A549 (cell line): ENCODE results near the gene RAB41.

Source experiments
- CTCF ChIP-seq: fragments of >200 bp; sonication (Bioruptor Twin); formaldehyde crosslinking; IDR thresholded peaks from 3 replicates; pipeline ENCODE4 v1.5.1; 2016
- JUN ChIP-seq, 2 experiments: fragments of >200 bp; sonication (Bioruptor Twin); formaldehyde crosslinking; IDR thresholded peaks; 2 replicates in 1 of 2; 3 replicates in 1 of 2; pipeline ENCODE4 v1.6.1; 2016 to 2017
- KDM5A ChIP-seq: fragments of 200-600 bp; sonication (generic); IDR thresholded peaks from 2 replicates; pipeline ENCODE4 v1.6.1; 2016; ENCODE audit warnings: antibody characterized with exemption, mild to moderate bottlenecking
- RAD21 ChIP-seq, 2 experiments: fragments of >200 bp in 1 of 2; sonication (Bioruptor Twin) in 1 of 2; formaldehyde crosslinking in 1 of 2; IDR thresholded peaks in 1 of 2; conservative IDR thresholded peaks in 1 of 2; 2 replicates in 1 of 2; 3 replicates in 1 of 2; pipeline ENCODE4 v1.6.1; 2012 to 2018; ENCODE audit warnings: inconsistent platforms in 1 of 2
- SMC3 ChIP-seq: fragments of >200 bp; sonication (Bioruptor Twin); formaldehyde crosslinking; IDR thresholded peaks from 3 replicates; pipeline ENCODE4 v1.6.1; 2018; ENCODE audit warnings: inconsistent platforms

GRCh38 chrX:70247252-70247651 is 34.7 kb upstream of the RAB41 start:
- TF ChIP-seq SMC3: no peak
- no peak for TF ChIP-seq KDM5A
- TF ChIP-seq CTCF: no peak
- no peak for TF ChIP-seq JUN (IDR thresholded peaks at IDR 0.05)
- TF ChIP-seq RAD21 (conservative IDR thresholded peaks at IDR 0.05 in 1 of 2, IDR thresholded peaks at IDR 0.05 in 1 of 2): no peak
